H1 (cell line): ENCODE results near the gene TGM2.

Experiments used
- NRF1 ChIP-seq: IDR thresholded peaks from 2 replicates; pipeline ENCODE4 v1.6.1; 2011; ENCODE audit warnings: mild to moderate bottlenecking, low read depth, low read length, improper control_type of control experiment
- RFX5 ChIP-seq: IDR thresholded peaks from 2 replicates; pipeline ENCODE4 v1.6.1; 2011; ENCODE audit warnings: low read depth, low read length, improper control_type of control experiment, borderline replicate concordance
- TF ChIP-seq, protein P1 (sequence below), 3 experiments: IDR thresholded peaks; 1 replicate in 2 of 3; 2 replicates in 1 of 3; pipeline versions ENCODE4 v1.5.1 to v1.6.1; 2011; ENCODE audit warnings: low read length in 3 of 3, mild to moderate bottlenecking in 3 of 3, inconsistent platforms in 2 of 3, low read depth in 1 of 3, moderate library complexity in 1 of 3; ENCODE audit not compliant: insufficient read depth in 1 of 3; ENCODE audit errors: control extremely low read depth in 1 of 3

DNA sequence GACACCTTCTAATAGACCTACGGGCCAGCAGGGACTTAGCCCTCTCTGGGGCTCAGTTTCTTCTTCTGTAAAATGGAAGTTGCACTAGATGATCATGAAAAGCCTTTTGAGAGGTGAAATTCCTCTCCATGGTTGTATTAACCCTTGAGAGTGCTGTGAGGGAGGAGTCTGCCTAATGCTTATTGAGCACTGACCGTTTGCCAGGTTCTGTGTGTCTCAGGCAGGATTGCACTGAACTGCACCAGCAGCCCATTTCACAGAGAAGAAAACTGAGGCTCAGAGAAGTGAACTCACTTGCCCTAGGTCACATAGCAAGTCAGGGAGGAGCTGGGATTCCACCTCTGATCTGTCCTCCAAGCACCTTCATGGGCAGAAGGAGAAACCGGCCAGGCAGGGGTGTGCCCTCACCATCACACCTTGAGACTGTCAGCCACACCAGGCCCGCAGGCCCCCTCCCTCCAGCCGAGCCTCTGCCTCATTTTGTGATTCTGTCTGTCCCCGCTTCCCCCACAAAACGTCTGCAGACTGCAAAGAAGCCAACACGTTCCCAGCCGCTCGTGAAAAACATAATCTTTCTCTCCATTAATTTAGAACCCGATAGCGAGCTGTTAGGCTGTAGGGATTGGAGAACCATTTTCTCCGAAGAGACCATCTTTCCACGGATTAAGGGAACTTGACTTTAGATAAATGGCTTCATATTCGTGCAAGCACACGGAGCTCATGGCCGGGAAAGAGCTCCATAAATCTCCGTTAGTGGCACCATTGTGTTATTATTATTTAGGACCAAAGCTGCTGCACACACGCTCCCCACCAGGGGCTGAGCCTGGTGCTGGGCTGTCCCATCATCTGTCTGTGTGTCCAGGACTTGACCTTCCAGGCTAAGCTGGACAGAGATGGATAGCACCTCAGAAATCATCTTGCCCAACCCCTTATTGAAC is 49.5 kb upstream of the TGM2 start:
- TF ChIP-seq, protein P1, sequence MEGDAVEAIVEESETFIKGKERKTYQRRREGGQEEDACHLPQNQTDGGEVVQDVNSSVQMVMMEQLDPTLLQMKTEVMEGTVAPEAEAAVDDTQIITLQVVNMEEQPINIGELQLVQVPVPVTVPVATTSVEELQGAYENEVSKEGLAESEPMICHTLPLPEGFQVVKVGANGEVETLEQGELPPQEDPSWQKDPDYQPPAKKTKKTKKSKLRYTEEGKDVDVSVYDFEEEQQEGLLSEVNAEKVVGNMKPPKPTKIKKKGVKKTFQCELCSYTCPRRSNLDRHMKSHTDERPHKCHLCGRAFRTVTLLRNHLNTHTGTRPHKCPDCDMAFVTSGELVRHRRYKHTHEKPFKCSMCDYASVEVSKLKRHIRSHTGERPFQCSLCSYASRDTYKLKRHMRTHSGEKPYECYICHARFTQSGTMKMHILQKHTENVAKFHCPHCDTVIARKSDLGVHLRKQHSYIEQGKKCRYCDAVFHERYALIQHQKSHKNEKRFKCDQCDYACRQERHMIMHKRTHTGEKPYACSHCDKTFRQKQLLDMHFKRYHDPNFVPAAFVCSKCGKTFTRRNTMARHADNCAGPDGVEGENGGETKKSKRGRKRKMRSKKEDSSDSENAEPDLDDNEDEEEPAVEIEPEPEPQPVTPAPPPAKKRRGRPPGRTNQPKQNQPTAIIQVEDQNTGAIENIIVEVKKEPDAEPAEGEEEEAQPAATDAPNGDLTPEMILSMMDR (IDR thresholded peaks at IDR 0.05; ENCODE audit: control extremely low read depth in 1 of 3, insufficient read depth in 1 of 3, low read depth in 1 of 3, low read length in 3 of 3), result peak; percentile 7 to 28 (median 13); a peak in 3 of 4 replicates
- TF ChIP-seq RFX5 (no peak), NRF1 (no peak)
